GM04504 (cell line): ENCODE measurements around the gene APOA4.
A peak's percentile ranks its signal among the peaks of the same experiment; 100 is the strongest.

Experiments
- DNase-seq: peaks from one replicate; pipeline ENCODE4 v3.0.0-alpha.2; 2012; ENCODE audit warnings: low read depth

APOA4 gene

DNA sequence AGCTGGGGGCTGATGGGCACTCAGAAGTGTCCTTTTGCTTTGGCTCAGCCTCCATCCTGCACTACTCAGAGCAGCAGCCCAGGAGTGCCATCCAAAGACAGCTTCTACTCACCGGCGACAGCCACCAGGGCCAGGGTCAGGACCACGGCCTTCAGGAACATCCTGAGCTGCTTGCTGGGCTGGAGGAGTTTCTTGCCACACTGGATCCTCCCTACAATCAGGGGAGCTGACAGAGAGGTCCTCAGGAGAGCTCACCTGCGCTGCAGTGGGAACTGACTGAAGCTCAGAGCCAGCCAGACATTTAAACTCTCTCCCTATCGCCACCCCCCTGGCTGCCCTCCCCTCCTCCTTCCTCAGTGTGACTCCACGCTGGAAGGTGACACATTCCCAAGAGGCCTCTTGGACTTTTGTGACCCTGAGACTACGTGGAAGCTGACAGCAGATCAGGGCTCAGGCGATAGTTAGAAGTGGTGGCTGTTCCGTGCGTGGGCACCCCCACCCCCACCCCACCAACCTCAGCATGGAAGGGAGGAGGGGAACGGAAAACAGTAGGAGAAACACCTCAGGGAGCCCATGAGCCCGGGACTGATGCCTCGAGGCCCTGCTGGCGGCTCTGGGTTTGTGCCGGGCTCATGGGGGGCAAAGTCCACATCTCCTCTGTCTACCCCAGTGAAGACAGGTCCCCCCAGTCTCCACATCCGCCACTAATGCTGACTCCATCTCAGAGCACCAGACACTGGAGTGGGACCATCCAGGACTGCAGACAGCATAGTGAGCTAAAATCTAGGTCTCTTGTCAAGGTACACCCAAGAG is at the start of gene APOA4:
TSS of gene APOA4 (minus strand) at position 274 of the 813 bp plus-strand sequence. CDS start at position 161, 113 bp downstream.
- DNase-seq: no peak

DNA sequence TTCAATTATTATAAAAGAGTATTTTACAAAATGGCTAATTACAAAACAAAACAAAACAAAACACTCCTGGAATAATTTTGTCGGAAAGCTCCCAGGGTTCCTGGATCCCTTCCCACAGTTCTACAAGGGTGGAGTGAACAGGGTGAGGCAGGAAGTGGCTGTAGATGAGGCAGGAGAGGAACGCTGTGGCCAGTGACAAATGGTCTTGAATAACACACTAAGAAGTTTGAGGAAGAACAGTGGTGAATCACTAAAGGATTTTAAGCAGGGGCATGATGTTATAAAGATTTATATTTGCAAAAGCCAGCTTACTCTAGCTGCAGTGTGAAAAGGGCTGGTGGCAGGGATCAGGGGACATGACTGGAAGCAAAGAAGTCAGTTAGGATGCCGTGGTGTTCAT is 48.1 kb upstream of the APOA4 start:
- DNase-seq: peak; percentile 90

DNA sequence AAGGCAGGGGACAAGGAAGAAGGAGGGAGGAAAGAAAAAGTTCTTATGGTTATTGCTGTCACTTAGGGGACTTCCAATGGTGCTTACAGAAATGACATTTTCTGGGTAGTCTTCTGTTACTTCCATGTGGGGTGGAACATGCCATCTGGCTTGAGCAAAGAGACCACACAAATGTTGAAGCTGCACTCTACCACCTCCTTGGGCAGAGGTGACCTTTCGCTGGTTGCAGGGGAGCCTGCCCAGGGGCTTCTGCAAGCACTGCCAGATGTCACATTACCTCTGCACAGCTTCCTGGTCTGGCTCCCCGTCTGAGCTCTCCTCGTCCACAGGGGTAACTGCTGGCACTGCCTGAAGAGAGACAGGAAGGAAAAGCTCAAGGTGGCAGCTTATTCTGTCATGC is 47.0 kb upstream of the APOA4 start:
- no peak for DNase-seq

DNA sequence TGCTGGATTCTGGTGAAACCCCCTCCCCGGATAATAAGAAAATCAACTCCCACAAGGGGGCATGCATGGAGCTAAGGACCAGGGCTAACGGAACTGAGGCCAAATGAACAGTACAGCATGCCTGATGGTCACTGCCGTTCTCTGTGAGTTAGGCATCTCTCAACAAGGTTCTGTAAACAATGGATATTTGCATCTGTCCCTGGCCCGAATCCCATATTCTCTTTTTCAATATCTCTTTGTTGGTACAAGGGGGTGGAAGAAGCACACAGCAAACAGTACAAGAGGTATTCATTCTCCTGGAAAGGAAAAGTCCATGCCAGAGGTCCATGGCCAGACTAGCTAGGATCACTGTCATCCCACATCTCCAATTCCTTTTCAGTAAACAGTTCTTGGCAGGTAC is 46.5 kb upstream of the APOA4 start:
- no peak for DNase-seq

DNA sequence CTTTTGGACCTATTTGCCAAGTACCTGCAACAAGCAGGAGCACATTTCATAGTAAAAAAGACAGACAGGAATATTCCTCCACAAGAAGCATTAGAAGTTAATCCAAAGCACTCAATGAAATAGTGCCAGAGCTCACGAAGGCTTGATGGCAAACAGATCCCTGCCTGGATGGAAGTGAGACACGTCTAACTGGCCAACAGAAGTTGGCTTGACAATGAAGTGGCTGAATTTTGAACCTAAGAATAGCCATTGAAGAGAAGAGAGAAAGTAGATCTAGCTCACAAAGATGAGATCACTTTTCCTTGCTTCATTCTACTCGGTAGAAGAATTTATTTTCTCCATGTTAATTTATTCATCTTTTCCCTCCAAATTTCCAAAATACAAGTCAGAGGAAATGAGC is 45.0 kb upstream of the APOA4 start:
- no peak for DNase-seq

DNA sequence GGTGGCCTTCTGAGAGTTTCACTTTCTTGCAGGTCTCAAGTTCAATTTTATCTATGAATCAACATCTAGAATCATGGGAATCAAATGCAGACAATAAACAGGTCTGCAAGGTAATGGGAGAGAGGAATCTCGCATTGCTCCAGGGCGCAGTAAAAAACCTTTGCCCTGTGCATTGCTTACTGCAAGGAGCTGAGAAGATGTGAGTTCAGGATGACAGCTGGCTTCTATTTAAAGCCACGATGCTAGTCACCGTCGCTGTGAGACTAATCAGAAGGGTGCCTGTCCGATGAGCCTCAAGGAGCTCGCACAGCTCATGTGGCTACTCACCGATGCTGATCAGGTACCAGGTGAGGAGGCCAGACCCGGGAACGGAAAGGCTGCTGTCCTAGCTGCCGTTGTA is 44.5 kb upstream of the APOA4 start:
- DNase-seq: no peak

DNA sequence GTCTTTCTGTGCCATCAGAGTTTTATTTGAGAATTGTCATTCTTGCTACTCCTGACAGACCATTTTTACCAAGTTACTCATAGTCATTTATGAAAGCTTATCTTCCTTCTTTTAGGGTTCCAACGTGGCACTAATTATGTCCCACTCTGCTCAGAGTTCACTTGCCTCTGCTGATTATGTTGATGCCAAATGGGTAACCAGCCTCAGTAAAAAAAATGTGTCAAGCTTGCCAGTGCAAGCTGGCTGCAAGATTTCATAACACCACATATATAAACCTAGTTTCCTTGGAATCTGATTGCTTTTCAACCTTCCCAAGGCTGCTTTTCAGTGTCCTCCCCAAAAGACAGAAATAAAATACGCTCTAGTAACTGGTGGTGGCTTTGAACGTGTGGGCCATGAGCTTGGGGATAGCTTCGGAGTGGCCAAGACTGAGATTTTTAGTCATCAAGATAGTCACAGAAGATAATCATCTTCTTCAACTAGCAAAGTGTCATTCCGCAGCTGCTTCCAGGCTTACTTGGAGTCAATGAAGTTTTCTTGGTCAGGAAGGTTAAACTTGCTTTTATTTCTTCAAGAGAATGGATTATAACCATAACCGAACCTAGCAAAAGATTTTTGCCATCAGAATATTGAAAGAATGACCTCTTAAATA is 43.8 kb upstream of the APOA4 start:
- DNase-seq: no peak

DNA sequence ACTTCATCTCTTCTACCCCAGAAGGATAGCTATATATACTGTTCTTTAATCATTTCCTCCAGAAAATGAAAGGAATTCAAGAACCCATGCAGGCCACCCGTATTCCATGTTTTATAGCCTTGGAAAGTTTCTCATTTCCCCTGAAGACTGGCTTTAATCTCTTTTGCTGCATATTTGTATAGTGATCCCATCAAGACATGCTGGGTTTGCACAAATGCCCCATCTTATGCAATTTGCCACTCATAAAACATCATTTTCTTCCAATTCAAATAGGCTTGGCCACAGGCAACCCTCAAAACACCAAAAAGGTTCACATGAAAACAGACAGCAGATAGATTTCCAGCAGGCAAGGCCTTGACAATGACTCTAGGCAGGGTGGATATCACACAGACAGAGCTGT is 42.6 kb upstream of the APOA4 start:
- peak; percentile 84 for DNase-seq

DNA sequence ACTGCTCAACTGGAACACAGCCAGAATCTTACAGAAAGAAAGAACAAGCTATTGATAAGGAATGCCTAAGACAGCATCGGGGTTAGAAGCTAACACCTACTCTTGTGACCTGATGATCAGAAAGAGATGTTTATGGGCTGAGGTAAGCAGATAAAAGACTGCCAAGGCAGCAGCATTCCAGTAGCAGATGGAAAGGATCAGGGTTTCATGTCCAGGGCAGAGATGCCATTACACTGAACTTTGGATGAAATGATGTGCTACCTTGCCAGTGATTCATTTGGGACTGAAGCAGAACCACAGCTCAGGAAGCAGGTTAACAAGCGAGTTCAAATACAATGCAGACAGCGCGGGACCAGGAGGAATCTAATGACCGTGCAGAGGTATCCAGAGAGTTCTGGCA is 41.4 kb upstream of the APOA4 start:
- DNase-seq: no peak

DNA sequence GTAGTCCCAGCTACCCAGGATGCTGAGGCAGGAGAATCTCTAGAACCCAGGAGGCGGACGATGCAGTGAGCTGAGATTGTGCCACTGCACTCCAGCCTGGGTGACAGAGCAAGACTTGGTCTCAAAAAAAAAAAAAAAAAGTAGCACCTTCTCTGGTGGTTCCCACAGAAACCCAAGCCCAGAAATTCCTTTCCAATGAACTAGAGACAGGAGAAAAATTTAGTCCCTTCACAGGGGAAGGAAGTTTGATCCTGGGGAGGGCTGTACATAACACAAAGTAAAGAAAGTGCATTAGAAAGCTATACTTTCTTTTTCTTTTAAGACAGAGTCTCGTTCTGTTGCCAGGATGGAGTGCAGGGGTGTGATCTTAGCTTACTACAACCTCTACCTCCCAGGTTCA is 39.8 kb upstream of the APOA4 start:
- DNase-seq: no peak

DNA sequence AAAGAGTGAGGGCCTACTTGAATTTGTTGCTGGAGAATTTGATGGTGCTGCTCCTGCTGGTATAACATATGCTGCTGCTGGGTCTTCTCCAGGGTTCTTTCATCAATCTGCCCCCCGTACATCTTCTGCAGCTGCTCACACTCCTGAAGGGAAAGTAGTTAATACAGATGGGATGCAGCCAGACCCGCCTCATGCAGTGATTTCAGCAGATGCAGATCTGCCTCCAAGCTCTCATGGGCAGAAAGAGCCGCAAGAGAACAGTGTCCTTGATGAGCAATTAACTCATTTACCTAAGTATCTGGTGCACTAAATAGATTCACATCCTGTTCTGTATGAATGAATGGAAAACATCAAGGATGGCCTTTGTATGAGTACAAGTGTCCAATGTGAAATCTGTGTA is 39.1 kb upstream of the APOA4 start:
- DNase-seq: no peak

DNA sequence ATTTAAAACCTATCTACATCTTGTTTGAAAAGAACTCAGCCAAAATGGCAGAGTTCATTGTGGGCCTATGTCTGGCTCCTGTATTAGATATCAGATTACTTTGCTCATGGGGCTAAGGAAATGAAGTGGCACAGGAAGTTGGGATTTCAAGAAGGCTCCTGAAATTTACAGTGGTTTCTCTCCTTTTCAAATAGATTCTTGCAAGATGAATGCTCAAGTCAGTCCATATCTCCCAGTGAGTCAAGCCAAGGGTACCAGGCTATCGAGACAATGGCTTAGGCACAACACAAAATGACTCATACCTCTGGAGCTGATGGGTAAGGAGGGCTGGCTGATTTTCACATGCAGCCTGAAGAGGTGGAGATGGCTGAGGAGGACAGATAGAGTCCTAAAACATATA is 38.4 kb upstream of the APOA4 start:
- no peak for DNase-seq

DNA sequence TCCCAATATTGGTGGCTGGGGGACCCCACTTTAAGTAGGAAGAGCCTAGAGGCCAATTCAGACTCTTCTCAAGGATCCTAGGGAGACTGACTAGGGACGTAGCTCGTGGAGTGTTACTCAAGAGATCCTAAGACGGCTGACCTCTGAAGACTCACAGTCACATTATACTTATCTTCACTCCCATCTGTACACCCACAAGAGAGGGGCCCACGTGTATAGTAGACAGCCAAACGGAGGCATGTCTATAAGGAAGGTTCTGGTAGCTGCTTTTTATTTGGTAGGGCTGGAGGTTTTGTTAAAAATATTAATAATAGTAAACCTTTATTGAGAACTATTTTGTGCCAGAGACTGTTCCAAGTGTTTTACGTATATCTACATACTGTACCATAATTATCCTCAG is 37.2 kb upstream of the APOA4 start:
- no peak for DNase-seq

DNA sequence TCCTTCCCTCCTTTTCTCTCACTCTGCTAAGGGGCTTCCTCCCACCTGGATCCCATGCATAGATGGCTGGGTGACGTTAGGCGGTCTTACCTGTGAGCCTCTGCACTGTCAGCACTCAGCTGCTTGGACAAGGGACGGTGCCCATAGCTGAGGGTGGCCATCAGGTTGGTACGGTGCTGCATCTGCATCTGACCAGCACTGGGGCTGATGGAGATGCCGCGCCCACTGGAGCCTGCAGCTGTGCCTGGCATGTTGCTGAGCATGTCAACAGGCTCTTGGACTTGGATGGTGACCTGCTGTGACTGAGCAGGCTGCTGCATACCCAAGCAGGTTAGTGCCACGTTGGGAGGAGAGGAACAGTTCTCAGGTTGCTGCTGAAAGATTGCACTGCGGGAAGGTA is 36.1 kb upstream of the APOA4 start:
- no peak for DNase-seq

DNA sequence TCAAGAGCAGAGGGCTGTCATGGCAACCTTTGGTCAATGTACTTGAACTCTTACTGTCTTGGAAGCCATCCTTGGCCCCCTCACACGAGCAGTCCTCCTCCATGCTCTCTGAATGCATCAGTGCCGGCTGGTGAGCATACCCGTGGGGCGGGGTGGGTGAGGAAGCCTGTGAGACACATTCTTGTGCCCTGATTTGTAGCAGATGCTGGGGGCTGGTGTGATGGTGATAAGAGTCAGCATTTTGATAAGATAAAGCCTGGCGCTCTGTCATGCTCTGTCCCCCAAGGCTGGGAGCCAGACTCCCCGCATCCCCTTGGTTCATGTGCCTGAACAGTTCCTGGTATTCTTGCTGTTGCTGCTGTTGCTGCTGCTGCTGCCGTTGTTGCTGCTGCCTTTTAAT is 34.8 kb upstream of the APOA4 start:
- DNase-seq: no peak

DNA sequence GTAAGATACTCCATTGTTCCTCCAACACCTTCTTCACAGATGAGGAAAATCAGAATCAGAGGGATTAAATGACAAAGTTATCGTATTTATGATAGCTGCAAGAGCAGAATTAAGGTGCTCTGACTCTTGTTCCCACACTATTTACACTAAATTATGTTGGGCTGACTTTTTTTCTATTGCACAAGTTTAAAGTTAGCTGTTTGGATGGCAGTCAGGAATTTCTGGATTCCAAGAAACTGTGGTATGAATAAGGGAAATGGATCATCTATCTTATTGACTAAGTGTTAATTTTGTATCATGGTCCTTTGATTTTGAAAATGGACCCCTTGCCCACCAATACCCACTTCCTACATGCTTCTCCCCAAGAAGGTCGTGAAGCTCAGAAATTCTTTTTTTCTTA is 34.2 kb upstream of the APOA4 start:
- no peak for DNase-seq

DNA sequence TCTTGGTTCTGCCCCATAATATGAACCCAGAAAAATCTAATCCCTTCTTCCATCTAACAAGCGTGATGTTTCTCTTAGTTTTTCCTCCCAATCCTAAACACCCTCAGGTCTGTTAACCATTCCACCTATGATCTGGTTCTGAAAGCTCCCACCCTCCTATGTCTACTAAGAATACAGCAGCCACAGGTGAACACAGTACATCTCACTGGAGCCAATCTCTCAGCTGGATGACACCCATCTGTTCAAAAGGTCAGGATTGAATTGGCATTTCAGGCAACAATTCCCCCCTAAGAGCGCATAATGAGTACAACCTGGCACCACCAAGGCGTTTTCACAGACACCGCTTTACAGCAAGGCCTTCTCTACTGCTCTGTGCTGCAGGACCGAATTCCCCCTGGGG is 33.3 kb upstream of the APOA4 start:
- no peak for DNase-seq

DNA sequence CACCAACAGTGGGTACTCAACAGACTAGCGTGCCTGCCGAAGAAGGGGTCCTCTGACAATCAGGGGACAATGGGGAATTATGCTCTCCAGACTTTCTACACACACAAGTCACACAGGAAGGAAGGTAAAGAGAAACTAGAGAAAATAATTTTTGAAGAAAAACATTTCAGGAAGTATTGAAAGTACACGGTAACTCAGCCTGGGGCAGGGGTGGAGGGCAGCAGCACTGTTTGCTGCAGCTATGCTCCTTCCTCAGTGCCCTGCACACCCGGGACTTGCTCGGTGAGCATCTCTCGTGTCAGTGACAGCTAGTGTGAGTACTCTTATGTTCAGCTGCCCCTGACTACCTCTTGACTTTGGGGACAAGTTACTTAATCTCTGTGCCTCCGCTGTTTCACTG is 32.3 kb upstream of the APOA4 start:
- no peak for DNase-seq

DNA sequence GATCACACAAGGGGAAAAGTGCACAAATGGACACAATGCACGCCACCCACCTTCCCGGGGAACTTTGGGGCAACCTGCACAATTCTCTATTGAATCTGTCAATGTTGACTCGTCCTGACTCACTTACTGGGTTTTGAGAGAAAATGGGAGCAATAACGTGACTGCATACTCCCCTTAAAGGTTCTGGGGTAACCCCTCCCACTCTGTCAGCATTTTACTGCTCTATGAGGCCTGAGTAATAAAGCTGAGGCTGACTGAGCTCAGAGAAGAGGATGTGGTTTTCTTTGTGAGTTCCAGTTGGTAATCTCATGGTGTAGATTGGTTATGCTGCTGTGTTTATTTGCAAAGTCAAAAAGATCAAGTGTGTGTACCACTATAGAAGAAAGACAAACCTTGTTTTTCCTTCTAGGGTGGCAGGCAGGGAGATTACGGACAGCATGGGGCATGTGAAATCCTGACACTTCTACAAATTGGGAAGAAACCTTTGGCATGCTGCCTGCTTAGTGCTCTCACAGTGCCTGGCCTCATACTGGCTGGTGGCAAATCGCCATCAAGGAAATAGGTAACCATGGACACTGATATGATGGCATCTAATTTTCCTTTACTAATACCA is 30.5 kb upstream of the APOA4 start:
- DNase-seq: peak; percentile 91

DNA sequence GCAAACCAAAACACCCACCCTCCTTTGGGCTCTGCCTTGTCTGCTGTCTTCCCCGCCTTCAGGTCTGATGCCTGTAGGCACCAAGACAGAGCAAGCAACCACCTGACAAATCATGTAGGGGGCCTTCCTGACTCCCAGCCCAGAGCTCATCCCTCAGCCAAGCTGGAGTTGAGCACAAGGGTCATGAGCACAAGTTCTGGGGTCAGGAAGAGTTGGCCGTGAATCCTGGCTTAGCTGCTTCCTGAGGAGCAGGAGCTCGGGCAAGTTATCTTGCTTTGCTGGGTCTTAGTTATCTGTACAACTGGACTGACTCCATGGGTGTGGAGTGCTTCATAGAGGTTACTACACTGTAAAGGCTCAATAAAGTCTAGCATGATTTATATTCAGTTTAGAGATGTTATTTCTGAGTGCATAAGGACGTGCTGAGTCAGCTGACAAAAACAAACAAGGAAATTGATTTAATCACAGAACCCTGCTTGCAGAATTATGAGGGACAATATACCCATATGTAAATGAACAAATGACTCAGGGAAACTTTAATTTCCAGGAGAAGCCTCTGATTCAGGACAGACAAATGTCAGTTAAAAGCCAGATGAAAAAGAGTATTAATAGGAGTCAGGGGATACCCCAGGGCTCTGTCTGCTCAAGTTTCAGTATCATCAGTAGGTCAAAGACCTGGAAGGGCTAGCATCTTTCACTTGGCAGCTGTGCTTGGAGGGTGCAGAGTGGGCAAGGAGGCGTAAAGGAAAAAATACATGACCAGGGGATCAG is 29.3 kb upstream of the APOA4 start:
- no peak for DNase-seq

DNA sequence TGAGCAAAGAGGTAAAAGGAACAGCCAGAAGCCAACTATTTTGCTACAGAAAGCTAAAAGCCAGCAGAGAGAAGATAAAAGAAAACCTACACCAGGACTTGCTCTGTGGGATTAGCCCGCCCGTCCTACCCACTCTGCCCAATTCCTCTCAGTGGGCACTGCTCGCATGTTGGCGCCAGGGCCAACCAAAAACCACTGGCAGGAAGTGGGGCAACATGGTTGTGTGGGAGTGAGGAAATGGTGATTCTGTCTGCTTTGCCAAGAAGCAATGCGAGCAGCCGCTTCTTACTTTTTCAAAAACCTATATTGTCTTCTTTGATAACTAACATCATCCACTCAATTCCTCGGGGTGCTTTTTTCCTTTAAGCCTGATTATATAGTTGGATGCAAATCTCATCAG is 28.5 kb upstream of the APOA4 start:
- DNase-seq: no peak

DNA sequence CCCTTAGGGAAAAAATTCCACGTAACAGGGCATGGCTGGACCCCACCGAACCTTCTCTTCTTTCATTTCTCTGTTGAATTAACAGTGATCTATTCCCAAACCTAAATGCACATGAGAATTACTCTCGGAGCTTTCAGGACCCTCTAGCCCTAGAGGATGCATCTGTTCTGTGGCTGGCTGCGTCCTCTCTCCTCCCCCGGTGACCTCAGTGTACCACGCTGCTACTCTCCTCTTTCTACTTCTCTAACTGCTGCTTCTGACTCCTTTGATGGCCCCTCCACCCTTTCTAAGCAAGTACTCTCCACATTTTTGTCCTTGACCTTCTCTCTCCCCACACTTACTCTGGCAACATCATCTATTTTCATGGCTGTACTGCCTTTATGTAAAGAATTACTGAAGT is 26.4 kb upstream of the APOA4 start:
- no peak for DNase-seq

DNA sequence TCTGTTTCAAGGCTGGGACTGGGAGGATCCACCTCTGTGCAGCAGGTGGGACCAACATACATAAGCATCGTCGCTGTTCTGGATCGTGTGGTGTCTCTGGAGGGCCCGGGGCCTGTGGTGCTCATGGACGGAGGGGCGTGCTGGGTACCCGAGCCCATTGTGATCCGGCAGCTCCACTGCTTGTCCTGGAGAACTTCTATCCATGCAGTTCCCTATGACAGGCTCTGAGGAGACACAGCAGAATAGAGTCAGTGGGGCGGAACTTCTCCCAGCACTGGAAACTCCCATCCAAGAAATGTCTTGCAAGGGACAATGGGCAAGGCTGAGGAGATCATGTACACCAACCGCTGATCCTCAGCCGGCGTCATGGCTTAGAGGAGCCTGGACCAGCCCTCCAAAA is 26.0 kb upstream of the APOA4 start:
- DNase-seq: no peak
